IPS DF 4.7 (cell line): ENCODE measurements around the gene UCP2.
A peak's percentile ranks its signal among the peaks of the same experiment; 100 is the strongest.
"Not testable (repeated sequence)": the region's sequence is repeated elsewhere in the genome, so short reads cannot be mapped to it uniquely, and the experiment has no call there.

ENCODE experiments used
- DNase-seq: peaks from one replicate; pipeline ENCODE4 v3.0.0-alpha.2; 2013; ENCODE audit warnings: low spot score; ENCODE audit errors: extremely low read depth

UCP2 gene

DNA sequence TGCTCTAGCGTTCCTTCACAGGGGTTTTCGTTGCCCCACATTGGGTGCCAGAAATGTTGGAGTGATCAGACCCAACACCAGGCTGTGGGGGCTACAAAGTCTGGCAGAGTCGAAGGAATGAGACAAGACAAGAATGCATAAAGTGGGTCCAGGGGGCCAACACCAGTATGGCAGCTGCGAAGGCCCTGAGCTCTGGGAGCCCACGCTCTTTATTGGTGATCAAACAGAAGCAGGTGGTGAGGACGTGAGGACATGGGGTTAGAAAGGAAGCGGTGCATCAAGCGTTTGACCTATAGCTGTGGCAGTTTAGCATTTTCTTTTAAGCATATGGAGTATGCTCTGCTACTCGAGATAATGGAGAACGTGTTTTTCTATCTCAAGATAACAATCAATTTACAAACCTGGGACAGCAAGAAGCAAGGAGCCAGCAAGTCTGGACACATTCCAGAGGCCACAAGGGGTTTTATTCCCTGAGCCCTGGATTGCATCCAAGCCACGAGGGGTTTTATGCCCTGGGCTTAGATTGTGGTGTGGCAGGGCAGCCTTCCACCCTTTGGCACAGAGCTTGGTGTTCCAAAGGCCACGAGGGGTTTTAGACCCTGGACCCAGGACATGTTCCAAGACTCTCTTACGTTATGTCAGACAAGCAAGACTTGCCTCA lies 35.7 kb downstream of the UCP2 start:
- DNase-seq: no peak

DNA sequence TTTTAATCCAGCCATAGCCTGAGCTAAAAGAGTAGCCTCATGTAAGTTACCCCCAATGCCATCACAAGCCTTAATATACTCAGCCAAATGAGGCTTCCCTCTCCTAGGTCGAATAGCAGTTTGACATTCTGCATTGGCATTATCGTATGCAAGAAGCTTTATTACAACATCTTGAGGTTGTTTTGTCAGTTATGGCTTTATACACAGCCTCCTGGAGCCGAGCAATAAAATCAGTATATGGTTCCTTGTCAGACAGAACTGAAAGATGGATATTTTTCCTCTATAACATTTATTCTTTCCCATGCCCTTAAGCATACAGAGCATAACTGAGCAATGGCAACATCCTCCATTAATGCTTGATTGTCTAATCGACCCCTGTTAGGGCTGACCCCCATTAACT lies 37.2 kb downstream of the UCP2 start:
- no peak for DNase-seq

DNA sequence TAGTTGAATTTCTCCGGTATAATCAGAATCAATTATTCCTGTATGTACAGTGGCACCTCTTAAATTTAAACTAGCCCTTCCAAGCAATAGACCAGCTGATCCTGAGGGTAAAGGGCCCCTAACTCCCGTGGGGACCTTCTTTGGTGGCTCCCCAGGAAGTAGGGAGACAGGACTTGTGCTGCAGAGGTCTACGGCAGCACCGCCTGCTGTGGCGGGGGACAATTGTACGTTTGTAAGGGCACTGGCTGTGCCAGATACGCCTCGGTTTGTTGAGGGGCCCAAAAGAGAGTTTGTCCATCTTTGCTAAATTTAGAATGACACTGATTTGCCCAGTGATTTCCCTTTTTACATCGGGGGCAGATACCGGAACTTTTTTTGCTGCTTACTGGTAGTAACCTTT lies 37.7 kb downstream of the UCP2 start:
- DNase-seq: no peak

DNA sequence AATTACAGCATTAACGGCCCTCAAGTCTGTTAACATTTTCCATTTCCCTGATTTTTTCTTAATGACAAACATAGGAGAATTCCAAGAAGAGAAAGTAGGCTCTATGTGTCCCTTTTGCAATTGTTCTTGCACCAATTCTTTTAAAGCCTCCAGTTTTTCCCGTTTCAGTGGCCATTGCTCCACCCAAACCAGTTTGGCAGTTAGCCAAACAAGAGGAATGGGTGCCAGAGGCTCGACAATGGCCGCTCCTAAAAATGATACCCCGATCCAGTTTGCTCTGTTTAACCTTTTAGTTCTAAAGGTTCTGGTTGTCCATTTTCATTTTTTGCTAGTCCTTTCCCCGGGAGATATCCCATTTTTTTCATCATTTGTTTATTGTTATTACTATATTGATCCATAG lies 38.6 kb downstream of the UCP2 start:
- no peak for DNase-seq

DNA sequence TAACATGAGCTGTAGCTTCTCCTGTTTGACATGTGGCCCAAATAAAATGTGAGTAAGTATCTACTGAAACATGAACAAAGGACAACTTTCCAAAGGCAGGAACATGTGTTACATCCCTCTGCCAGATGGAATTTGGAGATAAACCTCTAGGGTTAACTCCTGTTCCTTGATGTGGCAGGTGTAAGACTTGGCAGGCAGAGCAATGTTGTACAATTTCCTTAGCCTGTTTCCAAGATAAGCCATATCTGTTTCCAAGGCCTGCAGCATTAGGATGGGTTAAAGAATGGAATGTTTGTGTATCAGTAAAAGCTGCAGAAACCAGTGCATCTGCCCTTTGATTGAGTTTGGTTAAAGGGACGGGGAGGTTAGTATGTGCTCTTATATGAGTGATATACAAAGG lies 40.6 kb downstream of the UCP2 start:
- no peak for DNase-seq

DNA sequence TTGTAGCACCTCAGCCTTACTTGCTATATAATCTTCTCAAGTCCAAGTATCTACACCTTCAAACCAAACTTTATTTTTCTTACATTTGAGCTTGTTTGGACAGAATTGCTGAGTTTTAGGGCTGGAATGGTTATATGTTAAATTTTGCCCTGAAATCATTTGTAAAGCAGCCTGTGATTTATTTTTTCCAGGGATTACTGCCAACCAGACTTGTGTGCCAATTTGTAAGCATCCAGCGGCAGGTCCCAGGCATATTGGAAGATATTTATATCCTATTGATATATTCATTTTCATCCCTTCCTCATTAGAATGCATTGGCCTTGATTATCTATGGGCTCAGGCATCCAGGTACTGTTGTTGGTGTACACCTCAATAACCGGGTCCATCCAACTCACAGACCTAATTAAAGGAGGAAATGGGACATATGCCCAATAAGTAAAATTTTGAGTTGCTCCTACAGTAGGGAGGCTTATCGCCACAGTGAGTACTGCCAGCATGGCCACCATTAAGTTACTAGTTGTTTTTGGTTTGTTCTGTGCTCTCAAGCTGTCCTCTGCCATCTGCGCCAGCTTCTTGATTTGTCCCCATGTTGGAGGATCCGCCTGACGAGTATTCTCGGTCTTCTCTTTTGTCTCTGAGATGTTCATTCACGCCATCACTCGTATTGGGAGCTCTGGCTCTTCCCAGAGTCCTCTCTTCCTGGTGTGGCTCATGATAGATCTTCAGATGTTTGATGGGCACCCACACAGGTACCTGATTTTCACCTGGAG lies 41.7 kb downstream of the UCP2 start:
- DNase-seq: no peak

DNA sequence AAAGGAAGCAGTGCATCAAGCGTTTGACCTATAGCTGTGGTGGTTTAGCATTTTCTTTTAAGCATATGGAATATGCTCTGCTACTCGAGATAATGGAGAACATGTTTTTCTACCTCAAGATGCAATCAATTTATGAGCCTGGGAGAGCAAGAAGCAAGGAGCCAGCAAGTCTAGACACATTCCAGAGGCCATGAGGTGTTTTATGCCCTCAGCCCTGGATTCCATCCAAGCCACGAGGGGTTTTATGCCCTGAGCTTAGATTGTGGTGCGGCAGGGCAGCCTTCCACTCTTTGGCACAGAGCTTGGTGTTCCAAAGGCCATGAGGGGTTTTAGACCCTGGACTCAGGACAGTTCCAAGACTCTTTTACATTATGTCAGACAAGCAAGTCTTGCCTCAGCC lies 43.5 kb downstream of the UCP2 start:
- DNase-seq: no peak

DNA sequence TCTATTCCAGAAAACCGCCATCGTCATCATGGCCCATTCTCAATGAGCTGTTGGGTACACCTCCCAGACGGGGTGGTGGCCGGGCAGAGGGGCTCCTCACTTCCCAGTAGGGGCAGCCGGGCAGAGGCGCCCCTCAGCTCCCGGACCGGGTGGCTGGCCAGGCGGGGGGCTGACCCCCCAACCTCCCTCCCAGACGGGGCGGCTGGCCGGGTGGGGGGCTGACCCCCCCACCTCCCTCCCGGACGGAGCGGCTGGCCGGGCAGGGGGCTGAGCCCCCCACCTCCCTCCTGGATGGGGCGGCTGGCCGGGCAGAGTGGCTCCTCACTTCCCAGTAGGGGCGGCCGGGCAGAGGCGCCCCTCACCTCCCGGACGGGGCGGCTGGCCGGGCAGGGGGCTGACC lies 46.6 kb downstream of the UCP2 start:
- DNase-seq: not testable (repeated sequence)

DNA sequence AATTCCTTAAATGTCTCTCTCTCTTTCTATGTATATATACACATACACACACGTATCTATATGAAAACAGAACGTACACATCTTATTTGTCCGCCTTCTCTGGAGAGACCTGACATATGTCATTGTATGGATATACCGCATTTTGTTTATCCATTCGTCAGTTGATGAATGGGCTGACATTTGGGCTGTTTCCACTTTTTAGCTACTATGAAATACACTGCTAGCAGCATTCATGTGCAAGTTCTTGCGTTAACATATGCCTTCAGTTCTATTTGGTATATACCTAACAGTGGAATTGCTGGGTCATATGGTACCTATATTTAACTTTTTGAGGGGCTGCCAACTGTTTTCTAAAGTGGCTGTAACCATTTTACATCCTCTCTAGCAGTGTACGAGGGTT lies 49.9 kb downstream of the UCP2 start:
- DNase-seq: no peak

DNA sequence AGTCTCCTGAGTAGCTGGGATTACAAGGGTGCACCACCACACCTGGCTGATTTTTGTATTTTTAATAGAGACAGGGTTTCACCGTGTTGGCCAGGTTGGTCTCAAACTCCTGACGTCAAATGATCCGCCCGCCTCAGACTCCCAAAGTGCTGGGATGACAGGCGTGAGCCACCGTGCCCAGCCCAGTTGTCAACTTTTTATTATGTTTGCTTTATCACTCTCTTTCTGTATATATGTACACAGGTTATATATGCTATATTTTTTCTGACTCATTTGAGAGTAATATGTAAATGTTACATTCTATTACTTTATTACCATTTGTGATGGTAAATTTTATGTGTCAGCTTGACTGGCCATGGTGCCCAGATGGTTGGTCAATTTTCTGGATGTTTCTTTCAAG lies 50.7 kb downstream of the UCP2 start:
- DNase-seq: no peak

DNA sequence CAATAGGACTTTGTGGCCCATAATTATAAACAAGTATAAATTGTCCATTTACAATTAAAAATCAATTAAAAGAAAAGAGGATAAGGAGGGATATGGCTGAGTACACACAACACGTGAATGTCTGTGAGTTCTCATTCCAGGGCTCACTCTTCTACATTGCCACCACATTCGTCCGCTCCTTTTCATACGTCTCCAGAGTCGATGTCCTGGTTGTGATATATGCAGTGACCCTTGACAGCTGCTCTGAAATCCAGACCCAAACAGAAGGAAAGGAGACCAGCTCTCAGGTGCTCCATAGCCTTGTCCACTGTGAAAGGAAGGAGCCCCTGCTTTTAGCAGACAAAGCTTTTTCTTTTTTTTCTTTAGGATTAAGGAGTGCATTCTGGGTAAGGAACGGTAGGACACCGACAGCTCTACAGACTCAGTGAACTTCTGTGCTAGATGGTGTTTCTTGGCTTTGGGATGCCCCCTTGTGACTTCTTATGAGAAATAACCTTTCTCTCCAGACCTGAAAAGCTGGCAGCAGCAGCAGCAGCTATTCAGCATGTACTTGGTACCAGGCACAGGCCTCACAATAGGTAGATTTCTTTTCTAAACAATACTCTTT lies 51.5 kb downstream of the UCP2 start:
- peak; percentile 82 for DNase-seq

DNA sequence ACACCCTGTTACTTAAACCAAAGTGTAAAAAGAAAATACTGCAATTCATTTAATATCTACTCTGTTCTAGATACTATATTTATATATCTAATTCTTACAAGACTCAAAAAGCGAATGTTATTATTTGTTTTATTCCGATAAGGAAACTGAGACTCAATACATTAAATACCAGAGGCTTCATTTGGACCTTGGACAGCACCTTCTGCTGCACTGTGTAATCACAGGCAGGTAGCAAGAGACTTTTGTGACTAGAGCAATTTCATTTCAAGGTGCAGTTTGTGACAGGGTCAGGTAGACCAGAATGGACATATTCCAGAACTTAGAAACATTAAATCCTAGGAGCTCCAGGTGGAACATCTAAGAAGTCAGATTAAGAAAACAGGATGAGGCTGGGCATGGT lies 53.3 kb downstream of the UCP2 start:
- DNase-seq: no peak
